Panc1 (cell line): ENCODE results near the gene CPSF3. TPM values are rescaled to one million over a fixed set of nuclear protein-coding genes. Genes with fewer than 3 reads are reported as not detected.

Experiments used
- ATAC-seq: fragments of 200-7000 bp; cut with Tn5 transposase; 2 replicates; pipeline ENCODE4 v1.9.1; 2020; ENCODE audit warnings: mild to moderate bottlenecking, moderate library complexity
- BruUV-seq: library from RNA; stranded (reverse); fragments of 400-500 nt; replicated peaks from 2 replicates; lab custom pipeline; 2021; lab: Mats Ljungman, UMichigan
- CTCF ChIA-PET: fragments of 300-600 bp; sonication (Branson Sonifier 250); formaldehyde crosslinking; loops from one replicate; lab custom pipeline; 2022; ENCODE audit warnings: antibody characterized with exemption; lab: Charles Lee
- POLR2A ChIA-PET: fragments of 300-600 bp; sonication (Branson Sonifier 250); formaldehyde crosslinking; loops from one replicate; lab custom pipeline; 2022; ENCODE audit warnings: antibody characterized with exemption; lab: Charles Lee
- DNase-seq: peaks from one replicate; pipeline ENCODE4 v3.0.0-alpha.2; 2010; ENCODE audit warnings: low read depth, low spot score
- H3K27ac ChIP-seq: 2 replicates; pipeline ENCODE4 v1.5.1; 2011; ENCODE audit warnings: mild to moderate bottlenecking, low read length, inconsistent platforms
- H3K27me3 ChIP-seq: fragments of 200-500 bp; sonication (Bioruptor generic); 2 replicates; pipeline ENCODE4 v1.6.0; 2014; ENCODE audit warnings: low read length, inconsistent platforms; ENCODE audit not compliant: control insufficient read depth, insufficient read depth
- H3K36me3 ChIP-seq: fragments of 200-500 bp; sonication (Bioruptor generic); 2 replicates; pipeline ENCODE4 v1.5.1; 2014; ENCODE audit warnings: inconsistent platforms, mild to moderate bottlenecking, low read length, moderate library complexity; ENCODE audit not compliant: control insufficient read depth, insufficient read depth
- H3K4me1 ChIP-seq: 2 replicates; pipeline ENCODE4 v1.5.1; 2011; ENCODE audit warnings: inconsistent platforms, mild to moderate bottlenecking, low read length, moderate library complexity; ENCODE audit not compliant: control insufficient read depth, insufficient read depth
- H3K4me3 ChIP-seq, 2 experiments: 2 replicates each; pipeline ENCODE4 v1.5.1; 2011 to 2012; ENCODE audit warnings: low read depth in 2 of 2, low read length in 2 of 2, mild to moderate bottlenecking in 2 of 2, inconsistent platforms in 1 of 2, moderate library complexity in 1 of 2
- H3K9me3 ChIP-seq: fragments of 200-500 bp; sonication (Bioruptor generic); 2 replicates; pipeline ENCODE4 v1.5.1; 2014; ENCODE audit warnings: low read depth, mild to moderate bottlenecking, inconsistent platforms, low read length, moderate library complexity; ENCODE audit not compliant: control insufficient read depth, insufficient read depth
- CTCF ChIP-seq: fragments of 450-650 bp; IDR thresholded peaks from 2 replicates; pipeline ENCODE4 v1.5.1; 2017; ENCODE audit warnings: mild to moderate bottlenecking
- POLR2AphosphoS5 ChIP-seq: IDR thresholded peaks from 2 replicates; pipeline ENCODE4 v1.6.1; 2012; ENCODE audit warnings: mild to moderate bottlenecking, low read depth, low read length, moderate library complexity
- REST ChIP-seq, 2 experiments: IDR thresholded peaks; 2 replicates each; pipeline ENCODE4 v1.6.1; 2011 to 2012; ENCODE audit warnings: low read depth in 2 of 2, control low read depth in 1 of 2, low read length in 1 of 2, mild to moderate bottlenecking in 1 of 2, moderate library complexity in 1 of 2; ENCODE audit not compliant: insufficient read depth in 1 of 2
- SIN3A ChIP-seq: IDR thresholded peaks from 2 replicates; pipeline ENCODE4 v1.6.1; 2012; ENCODE audit warnings: low read depth, mild to moderate bottlenecking, low read length, moderate library complexity, borderline replicate concordance; ENCODE audit not compliant: insufficient read depth
- TCF7L2 ChIP-seq: IDR thresholded peaks from 2 replicates; pipeline ENCODE4 v1.6.1; 2011; ENCODE audit warnings: mild to moderate bottlenecking, low read depth, low read length, inconsistent platforms
- in situ Hi-C: cut with HindIII; loops from 2 replicates; pipeline ENCODE4 v1.10.0; 2016; ENCODE audit warnings: low sequenced_read_pairs, low pct_unique_long_range_greater_than_20kb
- intact Hi-C: fragments of 100-400 bp; cut with micrococcal nuclease; formaldehyde crosslinking; loops from one replicate; pipeline ENCODE4 v1.10.0; 2022; ENCODE audit not compliant: unreplicated experiment
- total RNA-seq: library from RNA; stranded (reverse); gene quantifications from one replicate; pipeline ENCODE4 v1.2.1, GENCODE V29; 2021; ENCODE audit not compliant: unreplicated experiment

CPSF3 gene
- total RNA-seq, 1 experiment from 2014 or later = 54.1 TPM

GRCh38 chr2:9460441-9461017 is 37.1 kb downstream of the CPSF3 start:
- H3K4me3 ChIP-seq = no peak overlapping the region
- no peaks in the 10 kb centered on the region for H3K27me3 ChIP-seq
- intact Hi-C loops = no loop called here
- H3K9me3 ChIP-seq = no peaks in the 10 kb centered on the region
- BruUV-seq = no TSS peak
- no peak for ATAC-seq
- ChIA-PET POLR2A (no interaction called here), CTCF (no interaction called here)
- no peak for DNase-seq
- no peaks in the 10 kb centered on the region for H3K4me1 ChIP-seq
- no peak for TF ChIP-seq REST (IDR thresholded peaks at IDR 0.05; ENCODE audit: insufficient read depth in 1 of 2, low read depth in 2 of 2, low read length in 1 of 2)
- no peak for TF ChIP-seq POLR2AphosphoS5
- TF ChIP-seq CTCF = no peak
- no peak for TF ChIP-seq SIN3A
- peaks cover 8% of the 10 kb centered on the region for H3K36me3 ChIP-seq
- in situ Hi-C loops = no loop called here
- H3K27ac ChIP-seq = no peak overlapping the region

- BruUV-seq = no TSS peak
- CTCF ChIA-PET = no interaction called here
- POLR2A ChIA-PET = no interaction called here
- peaks cover 8% of the 10 kb centered on the region for H3K36me3 ChIP-seq
- no peak overlapping the region for H3K4me3 ChIP-seq
- H3K4me1 ChIP-seq = no peaks in the 10 kb centered on the region
- DNase-seq (no peak), ATAC-seq (no peak)
- TF ChIP-seq REST (IDR thresholded peaks at IDR 0.05; ENCODE audit: insufficient read depth in 1 of 2, low read depth in 2 of 2, low read length in 1 of 2) (no peak), SIN3A (no peak), POLR2AphosphoS5 (no peak), CTCF (no peak), TCF7L2 (no peak)
- no peaks in the 10 kb centered on the region for H3K27me3 ChIP-seq
- H3K9me3 ChIP-seq = no peaks in the 10 kb centered on the region
- in situ Hi-C loops (no loop called here), intact Hi-C loops (no loop called here)
- no peak overlapping the region for H3K27ac ChIP-seq
Observed at GRCh38 chr2:9461079-9461478, 37.6 kb downstream of the CPSF3 start.
